Right lobe of liver (tissue), 4 donors: Measurements from ENCODE around the gene PRR12.

Experiments used
- POLR2A ChIP-seq: fragments of 450-650 bp; IDR thresholded peaks from one replicate; pipeline ENCODE4 v1.6.1; 2017; ENCODE audit warnings: antibody characterized with exemption, mild to moderate bottlenecking
- TF ChIP-seq, protein P1 (sequence below), 4 donors: fragments of 200-600 bp in 3 of 4; fragments of 450-650 bp in 1 of 4; IDR thresholded peaks; one replicate each; pipeline versions ENCODE4 v1.5.1 to v1.8.0; 2016 to 2022; ENCODE audit warnings: antibody characterized with exemption in 4 of 4, mild to moderate bottlenecking in 2 of 4
- donor health status: DM: no; HTN: no; CAD: no.
- donor health status: DM: no; HTN: no; CAD: no.
- donor health status: DM: no; HTN: yes; CAD: no.

DNA sequence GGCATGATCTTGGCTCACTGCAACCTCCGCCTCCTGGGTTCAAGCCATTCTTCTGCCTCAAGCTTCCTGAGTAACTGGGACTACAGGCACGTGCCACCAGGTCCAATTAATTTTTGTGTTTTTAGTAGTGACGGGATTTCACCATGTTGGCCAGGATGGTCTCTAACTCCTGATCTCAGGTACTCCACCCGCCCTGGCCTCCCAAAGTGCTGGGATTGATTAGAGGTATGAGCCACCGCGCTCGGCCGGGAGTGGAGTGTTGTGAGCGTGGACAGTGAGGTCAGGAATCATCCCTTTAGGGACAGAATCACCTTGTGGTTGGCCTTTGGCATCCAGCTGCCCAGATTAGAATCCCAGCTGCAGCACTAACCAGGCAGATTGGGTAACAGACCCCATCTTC lies 38.7 kb downstream of the PRR12 start:
- TF ChIP-seq, protein P1, sequence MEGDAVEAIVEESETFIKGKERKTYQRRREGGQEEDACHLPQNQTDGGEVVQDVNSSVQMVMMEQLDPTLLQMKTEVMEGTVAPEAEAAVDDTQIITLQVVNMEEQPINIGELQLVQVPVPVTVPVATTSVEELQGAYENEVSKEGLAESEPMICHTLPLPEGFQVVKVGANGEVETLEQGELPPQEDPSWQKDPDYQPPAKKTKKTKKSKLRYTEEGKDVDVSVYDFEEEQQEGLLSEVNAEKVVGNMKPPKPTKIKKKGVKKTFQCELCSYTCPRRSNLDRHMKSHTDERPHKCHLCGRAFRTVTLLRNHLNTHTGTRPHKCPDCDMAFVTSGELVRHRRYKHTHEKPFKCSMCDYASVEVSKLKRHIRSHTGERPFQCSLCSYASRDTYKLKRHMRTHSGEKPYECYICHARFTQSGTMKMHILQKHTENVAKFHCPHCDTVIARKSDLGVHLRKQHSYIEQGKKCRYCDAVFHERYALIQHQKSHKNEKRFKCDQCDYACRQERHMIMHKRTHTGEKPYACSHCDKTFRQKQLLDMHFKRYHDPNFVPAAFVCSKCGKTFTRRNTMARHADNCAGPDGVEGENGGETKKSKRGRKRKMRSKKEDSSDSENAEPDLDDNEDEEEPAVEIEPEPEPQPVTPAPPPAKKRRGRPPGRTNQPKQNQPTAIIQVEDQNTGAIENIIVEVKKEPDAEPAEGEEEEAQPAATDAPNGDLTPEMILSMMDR (IDR thresholded peaks at IDR 0.05): no peak
- no peak for TF ChIP-seq POLR2A
